Body of pancreas (tissue), 4 donors: ENCODE measurements around the gene B4GALNT3. TPM values are rescaled to one million over a fixed set of nuclear protein-coding genes. Genes with fewer than 3 reads are reported as not detected.

Experiments used
- ATAC-seq: fragments of 150-250 bp; one replicate; pipeline ENCODE4 v1.9.1; 2016
- DNase-seq, 4 donors: peaks; one replicate each; pipeline ENCODE4 v3.0.0-alpha.2; 2019
- H3K27ac ChIP-seq, 4 donors: fragments of 200-600 bp; sonication (generic); 1 replicate in 3 of 4; 2 replicates in 1 of 4; pipeline versions ENCODE4 v1.5.1 to v1.6.1; 2016 to 2019; ENCODE audit warnings: mild to moderate bottlenecking in 1 of 4, mixed read lengths in 1 of 4, moderate library complexity in 1 of 4
- H3K27me3 ChIP-seq, 2 donors: fragments of 200-600 bp; sonication (generic); one replicate each; pipeline ENCODE4 v1.6.0; 2016; ENCODE audit warnings: mild to moderate bottlenecking in 1 of 2
- H3K36me3 ChIP-seq, 2 donors: fragments of 200-600 bp; sonication (generic); replicated peaks in 1 of 2; 2 replicates each; pipeline ENCODE4 v1.5.1; 2016; ENCODE audit warnings: low read depth in 2 of 2; ENCODE audit not compliant: insufficient read depth in 1 of 2
- H3K4me1 ChIP-seq: fragments of 200-600 bp; sonication (generic); one replicate; pipeline ENCODE4 v1.6.0; 2016
- H3K4me3 ChIP-seq, 2 donors: fragments of 200-600 bp; sonication (generic); 1 replicate in 1 of 2; 2 replicates in 1 of 2; pipeline ENCODE4 v1.5.1; 2016 to 2019
- H3K9me3 ChIP-seq, 3 donors: fragments of 200-600 bp; sonication (generic); 1 replicate in 2 of 3; 2 replicates in 1 of 3; pipeline ENCODE4 v1.5.1; 2016
- CTCF ChIP-seq, 7 experiments: fragments of 450-650 bp in 4 of 7; fragments of 200-600 bp in 3 of 7; sonication (generic) in 3 of 7; IDR thresholded peaks; one replicate each; pipeline ENCODE4 v1.5.1; 2016 to 2019; ENCODE audit warnings: antibody characterized with exemption in 7 of 7
- POLR2A ChIP-seq, 3 donors: fragments of 450-650 bp; IDR thresholded peaks; one replicate each; pipeline ENCODE4 v1.6.1; 2016; ENCODE audit warnings: antibody characterized with exemption in 3 of 3, mild to moderate bottlenecking in 2 of 3
- WGBS, 2 donors: methylation state at CpG; one replicate each; pipeline ENCODE4 v1.1.5; 2017; 5-methylcytosine and 5-hydroxymethylcytosine counted together
- intact Hi-C: fragments of 100-400 bp; cut with DNase I; formaldehyde crosslinking; loops from one replicate; pipeline ENCODE4 v1.15.1; 2023
- total RNA-seq, 2 donors: library from RNA; depleted of rRNA; stranded (reverse); fragments of >200 nt; gene quantifications; one replicate each; pipeline ENCODE4 v1.1.0, GENCODE V29; 2016

B4GALNT3 gene
- total RNA-seq, 2 donors from 2014 or later: 4.0 to 9.3 TPM

GRCh38 chr12:569803-570434 lies 110.2 kb downstream of the B4GALNT3 start:
- peak overlapping the region in 1 of 2 donors; percentile 43 for H3K4me3 ChIP-seq
- H3K9me3 ChIP-seq: no peaks in the 10 kb centered on the region
- 1 to 3% methylated on average over 6 to 40 of the region's 44 CpGs for WGBS, 2 donors
- H3K27ac ChIP-seq: peak overlapping the region; percentile 19 to 83 (median 58)
- peaks cover 27% of the 10 kb centered on the region for H3K4me1 ChIP-seq
- intact Hi-C loops: loop anchor here (5.0 to 10.0 kb wide), 2 partner anchors 247 to 385 kb away; no protein-coding TSS in a partner anchor
- peak; percentile 83 for ATAC-seq
- no peaks in the 10 kb centered on the region for H3K36me3 ChIP-seq
- H3K27me3 ChIP-seq: no peaks in the 10 kb centered on the region
- DNase-seq: peak; percentile 80 to 88 (median 85)
- TF ChIP-seq CTCF (IDR thresholded peaks at IDR 0.05) (peak; percentile 87 to 93 (median 92)), POLR2A (IDR thresholded peaks at IDR 0.05) (no peak)

GRCh38 chr12:570435-570920 lies 110.7 kb downstream of the B4GALNT3 start:
- intact Hi-C loops: no loop called here
- no peaks in the 10 kb centered on the region for H3K27me3 ChIP-seq
- H3K27ac ChIP-seq: peak overlapping the region; percentile 19 to 83 (median 58)
- peaks cover 27% of the 10 kb centered on the region for H3K4me1 ChIP-seq
- no peaks in the 10 kb centered on the region for H3K36me3 ChIP-seq
- no peaks in the 10 kb centered on the region for H3K9me3 ChIP-seq
- DNase-seq: peak; percentile 53 to 80 (median 59)
- peak; percentile 19 to 40 (median 29) for TF ChIP-seq POLR2A (IDR thresholded peaks at IDR 0.05)
- TF ChIP-seq CTCF (IDR thresholded peaks at IDR 0.05): no peak
- peak overlapping the region in 1 of 2 donors; percentile 43 for H3K4me3 ChIP-seq
- 30 to 36% methylated on average over 2 to 22 of the region's 22 CpGs for WGBS, 2 donors
- ATAC-seq: peak; percentile 82

GRCh38 chr12:570921-571794 lies 111.4 kb downstream of the B4GALNT3 start:
- no peak for TF ChIP-seq POLR2A (IDR thresholded peaks at IDR 0.05)
- no peak for TF ChIP-seq CTCF (IDR thresholded peaks at IDR 0.05)
- Histone ChIP-seq H3K4me1 (peaks cover 32% of the 10 kb centered on the region), H3K27me3 (no peaks in the 10 kb centered on the region), H3K36me3 (no peaks in the 10 kb centered on the region), H3K9me3 (no peaks in the 10 kb centered on the region), H3K4me3 (no peak overlapping the region), H3K27ac (peak overlapping the region; percentile 19 to 83 (median 58))
- DNase-seq (peak; percentile 50 to 73 (median 60)), ATAC-seq (peak; percentile 19)
- 38 to 52% methylated on average over 20 to 22 of the region's 22 CpGs for WGBS, 2 donors
- intact Hi-C loops: no loop called here

GRCh38 chr12:571795-572531 lies 112.2 kb downstream of the B4GALNT3 start:
- Histone ChIP-seq H3K4me1 (peaks cover 37% of the 10 kb centered on the region), H3K27me3 (no peaks in the 10 kb centered on the region), H3K4me3 (no peak overlapping the region), H3K27ac (peak overlapping the region in 3 of 4 donors; percentile 19 to 83 (median 75)), H3K36me3 (no peaks in the 10 kb centered on the region), H3K9me3 (no peaks in the 10 kb centered on the region)
- TF ChIP-seq POLR2A (IDR thresholded peaks at IDR 0.05) (no peak), CTCF (IDR thresholded peaks at IDR 0.05) (no peak)
- DNase-seq (no peak), ATAC-seq (no peak)
- intact Hi-C loops: no loop called here
- 73 to 75% methylated on average over 19 of the region's 19 CpGs for WGBS, 2 donors
